ENCODE measurements around the gene OTUB1. TPM values are rescaled to one million over a fixed set of nuclear protein-coding genes. Genes with fewer than 3 reads are reported as not detected.

OTUB1 gene
- total RNA-seq = 121 and 139 TPM in 2 replicates

DNA sequence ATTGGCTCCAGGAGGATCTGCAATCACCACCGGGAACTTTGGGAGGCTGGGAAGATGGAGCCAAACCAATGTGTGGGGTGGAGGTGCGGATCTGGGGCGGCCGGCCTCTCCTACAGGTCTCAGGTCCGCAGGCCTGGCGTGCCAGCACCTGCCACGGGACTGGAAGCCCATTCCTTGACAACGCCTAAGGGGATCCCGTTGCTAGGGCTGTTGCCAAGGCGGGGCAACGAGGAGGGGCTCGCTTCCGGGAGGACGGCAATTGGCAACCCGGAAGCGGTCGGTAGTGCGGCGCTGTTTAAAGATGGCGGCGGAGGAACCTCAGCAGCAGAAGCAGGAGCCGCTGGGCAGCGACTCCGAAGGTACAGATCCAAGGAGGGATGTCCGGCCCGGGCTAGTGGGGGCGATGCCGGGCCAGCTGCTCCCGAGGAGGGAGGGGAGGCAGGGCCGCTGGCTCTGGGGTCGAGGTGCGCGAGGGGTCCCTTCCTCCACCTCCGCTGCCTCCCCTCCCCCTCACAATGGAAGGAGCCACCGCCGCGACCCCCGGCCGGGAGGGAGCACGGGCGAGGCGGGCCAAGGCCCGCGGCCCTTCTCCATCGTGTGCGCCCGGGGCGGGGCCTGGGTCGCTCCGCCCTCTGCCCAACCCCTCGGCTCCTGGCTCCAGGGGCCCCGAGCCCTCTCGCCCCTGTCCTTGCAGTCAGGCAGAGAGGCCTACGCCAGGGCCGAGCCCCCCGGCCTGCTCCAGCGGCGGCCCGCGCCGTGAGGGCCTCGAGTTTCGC lies at the start of gene OTUB1:
Gene OTUB1 (plus strand): TSS at position 283 of the 776 bp plus-strand sequence. CDS start 19 bp downstream, at position 302.

DNA sequence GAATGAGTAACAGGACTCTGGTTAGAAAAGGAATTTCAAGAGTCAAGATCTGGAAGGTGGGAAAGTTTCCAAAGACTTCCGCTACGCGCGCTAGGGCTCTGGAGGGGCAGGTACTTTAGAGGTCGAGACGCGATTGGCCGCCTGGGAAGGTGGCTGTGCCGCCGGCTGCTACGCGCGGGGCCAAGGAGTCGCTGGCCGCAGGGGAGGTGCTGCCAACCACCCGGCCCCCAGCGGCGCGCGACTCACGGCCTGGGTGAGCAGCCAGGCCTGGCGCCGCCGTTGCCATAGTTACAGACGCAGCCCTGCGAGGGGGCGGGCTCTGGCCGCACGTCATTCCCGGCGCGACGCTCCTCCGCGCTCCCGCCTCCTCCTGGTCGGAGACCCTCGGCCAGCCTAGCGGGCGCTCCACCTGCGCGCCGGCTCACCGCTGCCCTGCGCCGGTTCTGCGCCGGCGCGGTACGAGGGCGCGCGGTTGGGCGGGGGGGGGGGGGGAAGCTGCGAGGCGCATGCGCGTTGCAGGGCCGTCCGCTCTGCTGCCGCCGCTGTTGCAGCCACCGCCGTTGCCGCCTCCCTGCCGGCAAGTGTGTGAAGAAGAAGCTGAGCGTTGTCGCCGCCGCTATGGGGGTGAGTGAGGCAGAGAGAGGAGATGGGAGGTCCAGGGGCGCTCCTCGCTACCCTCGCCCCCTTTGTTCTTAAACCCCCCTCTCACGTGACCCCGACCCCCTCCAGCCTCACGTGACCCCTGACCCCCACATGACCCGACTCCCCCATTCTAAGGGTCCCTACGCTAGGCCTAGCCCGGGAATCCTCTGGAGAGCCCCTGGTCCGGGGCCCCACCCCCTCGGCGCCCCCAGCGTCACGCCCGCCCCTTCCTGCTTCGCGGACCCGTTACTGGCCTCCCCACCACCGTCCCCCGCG lies 47.5 kb upstream of the OTUB1 start, which contains the start of gene NAA40:
Gene NAA40 (plus strand): TSS at position 524 of the 918 bp plus-strand sequence. CDS start 95 bp downstream, at position 619.

GRCh38 chr11:63974259-63975143 lies 11.7 kb upstream of the OTUB1 start, which contains the start of gene COX8A:
Gene COX8A (plus strand): TSS chr11:63974620. CDS start chr11:63974681, 61 bp downstream.

GRCh38 chr11:64035576-64035975 lies 49.3 kb downstream of the OTUB1 start, which contains the start of gene FLRT1:
Gene FLRT1 (plus strand): TSS chr11:64035931. CDS start chr11:64116268, 80,337 bp downstream.

Other genes starting within 250 kb of the OTUB1 start
- gene ZFTA, start 217.7 kb upstream of the OTUB1 start, total RNA-seq = 4.1 and 4.9 TPM in 2 replicates
- 18.1 and 19.2 TPM in 2 replicates for gene SPINDOC, start 173.0 kb upstream of the OTUB1 start, total RNA-seq
- gene MARK2, start 147.3 kb upstream of the OTUB1 start, total RNA-seq = 31.7 and 33.3 TPM in 2 replicates
- 0.23 and 0.34 TPM in 2 replicates for gene RCOR2, start 69.3 kb upstream of the OTUB1 start, total RNA-seq
- gene NAA40, start 47.4 kb upstream of the OTUB1 start, total RNA-seq = 6.9 and 7.3 TPM in 2 replicates
- 536 and 589 TPM in 2 replicates for gene COX8A, start 11.8 kb upstream of the OTUB1 start, total RNA-seq
- under 0.01 and 0.04 TPM in 2 replicates for gene FLRT1, start 49.5 kb downstream of the OTUB1 start, total RNA-seq
- gene MACROD1, start 179.7 kb downstream of the OTUB1 start, total RNA-seq = 9.5 and 33.2 TPM in 2 replicates
- gene STIP1, start 199.7 kb downstream of the OTUB1 start, total RNA-seq = 109 and 224 TPM in 2 replicates
- gene FERMT3, start 220.3 kb downstream of the OTUB1 start, total RNA-seq = 0.08 and 0.91 TPM in 2 replicates
- gene TRPT1, start 239.7 kb downstream of the OTUB1 start, total RNA-seq = 74.0 and 77.4 TPM in 2 replicates
- 63.2 and 87.3 TPM in 2 replicates for gene NUDT22, start 239.8 kb downstream of the OTUB1 start, total RNA-seq
- 3.6 and 11.8 TPM in 2 replicates for gene DNAJC4, start 244.1 kb downstream of the OTUB1 start, total RNA-seq
- 18.5 and 24.9 TPM in 2 replicates for gene VEGFB, start 248.1 kb downstream of the OTUB1 start, total RNA-seq

Measured in hair follicular keratinocyte (primary cell).